Measurements from ENCODE around the gene SMAP2.

GRCh38 chr1:40389322-40389803, 15.8 kb downstream of the SMAP2 start:
- TF ChIP-seq, protein P1, sequence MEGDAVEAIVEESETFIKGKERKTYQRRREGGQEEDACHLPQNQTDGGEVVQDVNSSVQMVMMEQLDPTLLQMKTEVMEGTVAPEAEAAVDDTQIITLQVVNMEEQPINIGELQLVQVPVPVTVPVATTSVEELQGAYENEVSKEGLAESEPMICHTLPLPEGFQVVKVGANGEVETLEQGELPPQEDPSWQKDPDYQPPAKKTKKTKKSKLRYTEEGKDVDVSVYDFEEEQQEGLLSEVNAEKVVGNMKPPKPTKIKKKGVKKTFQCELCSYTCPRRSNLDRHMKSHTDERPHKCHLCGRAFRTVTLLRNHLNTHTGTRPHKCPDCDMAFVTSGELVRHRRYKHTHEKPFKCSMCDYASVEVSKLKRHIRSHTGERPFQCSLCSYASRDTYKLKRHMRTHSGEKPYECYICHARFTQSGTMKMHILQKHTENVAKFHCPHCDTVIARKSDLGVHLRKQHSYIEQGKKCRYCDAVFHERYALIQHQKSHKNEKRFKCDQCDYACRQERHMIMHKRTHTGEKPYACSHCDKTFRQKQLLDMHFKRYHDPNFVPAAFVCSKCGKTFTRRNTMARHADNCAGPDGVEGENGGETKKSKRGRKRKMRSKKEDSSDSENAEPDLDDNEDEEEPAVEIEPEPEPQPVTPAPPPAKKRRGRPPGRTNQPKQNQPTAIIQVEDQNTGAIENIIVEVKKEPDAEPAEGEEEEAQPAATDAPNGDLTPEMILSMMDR (conservative IDR thresholded peaks at IDR 0.05 in 1 of 2, IDR thresholded peaks at IDR 0.05 in 1 of 2; ENCODE audit: low read depth in 1 of 2, low read length in 2 of 2) = no peak
- no peak for TF ChIP-seq EZH2 (IDR thresholded peaks at IDR 0.05; ENCODE audit: low read length, missing control alignments)

Data from fibroblast of lung (primary cell).